GM12873 (cell line): Measurements from ENCODE around the gene UGT2B28.

Experiments used
- CTCF ChIP-seq: IDR thresholded peaks from 2 replicates; pipeline ENCODE4 v1.5.1; 2012; ENCODE audit warnings: low read depth, mild to moderate bottlenecking, moderate library complexity, low read length, control low read depth; ENCODE audit not compliant: insufficient read depth; ENCODE audit errors: missing control alignments

UGT2B28 gene

DNA sequence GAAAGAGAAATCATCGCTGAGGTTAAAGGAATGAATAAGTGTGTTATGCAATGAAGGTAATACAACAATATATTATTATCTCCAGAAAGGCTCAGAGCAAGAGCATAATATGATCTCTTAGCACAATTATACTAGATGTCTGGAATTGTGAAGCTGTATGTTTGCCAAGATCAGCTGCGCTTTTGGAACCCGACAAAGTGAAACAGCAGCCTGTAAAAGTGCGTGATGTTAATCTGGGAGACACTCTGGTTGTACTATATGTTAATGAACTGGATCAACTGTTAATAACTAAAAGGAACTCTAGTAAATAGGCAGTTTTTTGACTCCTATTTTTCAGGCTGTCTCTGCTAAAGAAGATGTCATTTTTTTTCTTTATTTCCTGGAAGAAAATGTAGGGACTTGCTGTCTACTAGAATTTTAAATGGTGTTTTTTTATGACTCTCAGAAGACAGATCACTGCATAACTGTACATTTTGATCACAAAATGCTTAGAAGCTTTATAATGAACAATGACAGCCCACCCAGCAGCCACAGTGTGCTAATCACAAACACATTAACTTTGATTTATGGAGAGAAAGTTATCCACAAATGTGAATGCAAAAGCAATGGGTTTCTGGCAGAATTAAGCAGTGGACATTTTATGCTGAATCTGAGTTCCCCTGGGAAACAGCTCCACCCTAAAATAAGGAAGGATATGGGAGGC lies 50.2 kb downstream of the UGT2B28 start:
- no peak for TF ChIP-seq CTCF
